Measurements from ENCODE around the gene ADCK2. TPM values are rescaled to one million over a fixed set of nuclear protein-coding genes. Genes with fewer than 3 reads are reported as not detected.
A peak's percentile ranks its signal among the peaks of the same experiment; 100 is the strongest.

Gene ADCK2
- total and polyA plus RNA-seq, 3 experiments from 2014 or later = 32.5 to 34.5 (median 34.2) TPM

- H3K4me1 Mint-ChIP-seq = peaks cover 8 to 12% (median 10%) of the 10 kb centered on the region in 3 donors
- H3K27ac Mint-ChIP-seq = no peak overlapping the region
- no peak overlapping the region for H3K4me3 Mint-ChIP-seq
- Histone ChIP-seq H3K4me1 (ENCODE audit: insufficient read depth, low read length) (peaks cover 8% of the 10 kb centered on the region), H3K4me3 (ENCODE audit: low read length) (no peak overlapping the region), H3K9me3 (ENCODE audit: low read length) (no peaks in the 10 kb centered on the region), H3K36me3 (ENCODE audit: insufficient read depth, low read length) (no peaks in the 10 kb centered on the region), H3K27me3 (ENCODE audit: insufficient read depth, low read length, poor library complexity, severe bottlenecking) (peaks cover 32% of the 10 kb centered on the region), H3K27ac (ENCODE audit: low read depth, low read length) (no peak overlapping the region)
- ChIA-PET CTCF (no interaction called here), POLR2A (no interaction called here)
- DNase-seq = no peak
- H3K27me3 Mint-ChIP-seq = peaks cover 42 to 61% of the 10 kb centered on the region in 2 donors
- H3K9me3 Mint-ChIP-seq = no peaks in the 10 kb centered on the region
- no peaks in the 10 kb centered on the region for H3K36me3 Mint-ChIP-seq
Observed at GRCh38 chr7:140635345-140635744, 37.4 kb upstream of the ADCK2 start.

DNA sequence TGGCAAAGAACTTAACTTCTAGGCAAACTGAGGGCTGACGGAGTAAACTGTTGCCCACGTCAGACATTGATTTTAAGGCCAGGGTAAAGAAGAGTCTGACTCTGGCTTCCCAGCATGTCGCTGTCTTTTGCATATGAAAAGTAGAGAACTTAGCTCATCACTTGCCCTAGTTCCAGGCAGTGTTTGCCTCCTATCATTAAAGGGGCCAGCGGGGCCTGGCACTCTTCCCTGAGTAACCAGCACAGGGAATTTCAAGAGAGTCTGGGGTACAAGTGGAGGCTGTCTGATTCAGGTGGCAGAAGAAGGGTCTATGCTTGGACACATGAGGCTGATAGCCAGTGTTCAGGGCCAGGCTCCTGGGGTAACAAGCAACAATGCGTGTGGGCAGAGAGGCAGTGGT lies 36.9 kb upstream of the ADCK2 start:
- Histone ChIP-seq H3K27me3 (ENCODE audit: insufficient read depth, low read length, poor library complexity, severe bottlenecking) (peaks cover 32% of the 10 kb centered on the region), H3K27ac (ENCODE audit: low read depth, low read length) (no peak overlapping the region), H3K4me3 (ENCODE audit: low read length) (no peak overlapping the region), H3K9me3 (ENCODE audit: low read length) (no peaks in the 10 kb centered on the region), H3K36me3 (ENCODE audit: insufficient read depth, low read length) (no peaks in the 10 kb centered on the region), H3K4me1 (ENCODE audit: insufficient read depth, low read length) (peaks cover 8% of the 10 kb centered on the region)
- DNase-seq = no peak
- POLR2A ChIA-PET = no interaction called here
- CTCF ChIA-PET = no interaction called here
- peaks cover 8 to 12% (median 10%) of the 10 kb centered on the region in 3 donors for H3K4me1 Mint-ChIP-seq
- peaks cover 42 to 60% of the 10 kb centered on the region in 2 donors for H3K27me3 Mint-ChIP-seq
- no peak overlapping the region for H3K4me3 Mint-ChIP-seq
- no peaks in the 10 kb centered on the region for H3K9me3 Mint-ChIP-seq
- no peaks in the 10 kb centered on the region for H3K36me3 Mint-ChIP-seq
- H3K27ac Mint-ChIP-seq = no peak overlapping the region

DNA sequence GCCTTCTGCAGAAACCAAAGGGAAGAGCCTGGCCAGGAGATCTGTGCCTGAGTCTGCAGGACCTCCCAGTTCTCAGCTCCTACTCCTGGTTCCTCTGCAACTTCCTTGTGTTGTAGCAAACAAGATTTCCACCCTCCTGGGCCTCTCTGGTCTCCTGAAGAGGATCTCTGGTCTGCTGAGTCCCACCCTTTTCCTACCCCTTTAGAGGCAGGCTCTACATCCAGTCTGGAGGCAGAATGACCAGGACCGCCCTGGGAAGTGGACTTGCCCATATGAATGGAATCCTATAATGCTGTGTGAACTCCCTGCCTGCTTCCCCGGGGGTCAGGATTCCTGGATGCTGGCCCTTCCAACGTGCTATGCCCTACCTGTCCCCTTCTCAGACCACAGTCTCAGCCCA lies 35.3 kb upstream of the ADCK2 start:
- Mint-ChIP-seq H3K9me3 (no peaks in the 10 kb centered on the region), H3K4me1 (peaks cover 10 to 22% (median 15%) of the 10 kb centered on the region in 3 donors), H3K4me3 (no peak overlapping the region), H3K27me3 (peaks cover 52 to 61% of the 10 kb centered on the region in 2 donors), H3K36me3 (no peaks in the 10 kb centered on the region), H3K27ac (no peak overlapping the region)
- H3K27me3 ChIP-seq (ENCODE audit: insufficient read depth, low read length, poor library complexity, severe bottlenecking) = peaks cover 41% of the 10 kb centered on the region
- H3K4me3 ChIP-seq (ENCODE audit: low read length) = no peak overlapping the region
- ChIA-PET POLR2A (no interaction called here), CTCF (no interaction called here)
- H3K36me3 ChIP-seq (ENCODE audit: insufficient read depth, low read length) = no peaks in the 10 kb centered on the region
- H3K4me1 ChIP-seq (ENCODE audit: insufficient read depth, low read length) = peaks cover 8% of the 10 kb centered on the region
- H3K27ac ChIP-seq (ENCODE audit: low read depth, low read length) = no peak overlapping the region
- no peak for DNase-seq
- no peaks in the 10 kb centered on the region for H3K9me3 ChIP-seq (ENCODE audit: low read length)

- no peaks in the 10 kb centered on the region for H3K9me3 ChIP-seq (ENCODE audit: low read length)
- no peak for DNase-seq
- peaks cover 8% of the 10 kb centered on the region for H3K4me1 ChIP-seq (ENCODE audit: insufficient read depth, low read length)
- CTCF ChIA-PET = no interaction called here
- no peak overlapping the region for H3K4me3 ChIP-seq (ENCODE audit: low read length)
- peaks cover 43% of the 10 kb centered on the region for H3K27me3 ChIP-seq (ENCODE audit: insufficient read depth, low read length, poor library complexity, severe bottlenecking)
- H3K27ac ChIP-seq (ENCODE audit: low read depth, low read length) = no peak overlapping the region
- H3K4me3 Mint-ChIP-seq = peak overlapping the region in 2 of 7 donors; percentile 13 to 71
- H3K36me3 Mint-ChIP-seq = no peaks in the 10 kb centered on the region
- H3K9me3 Mint-ChIP-seq = no peaks in the 10 kb centered on the region
- H3K27ac Mint-ChIP-seq = no peak overlapping the region
- H3K27me3 Mint-ChIP-seq = peaks cover 56 to 63% of the 10 kb centered on the region in 2 donors
- peaks cover 10 to 22% (median 15%) of the 10 kb centered on the region in 3 donors for H3K4me1 Mint-ChIP-seq
- H3K36me3 ChIP-seq (ENCODE audit: insufficient read depth, low read length) = no peaks in the 10 kb centered on the region
- POLR2A ChIA-PET = no interaction called here
Observed at GRCh38 chr7:140638173-140638791, 34.5 kb upstream of the ADCK2 start.

DNA sequence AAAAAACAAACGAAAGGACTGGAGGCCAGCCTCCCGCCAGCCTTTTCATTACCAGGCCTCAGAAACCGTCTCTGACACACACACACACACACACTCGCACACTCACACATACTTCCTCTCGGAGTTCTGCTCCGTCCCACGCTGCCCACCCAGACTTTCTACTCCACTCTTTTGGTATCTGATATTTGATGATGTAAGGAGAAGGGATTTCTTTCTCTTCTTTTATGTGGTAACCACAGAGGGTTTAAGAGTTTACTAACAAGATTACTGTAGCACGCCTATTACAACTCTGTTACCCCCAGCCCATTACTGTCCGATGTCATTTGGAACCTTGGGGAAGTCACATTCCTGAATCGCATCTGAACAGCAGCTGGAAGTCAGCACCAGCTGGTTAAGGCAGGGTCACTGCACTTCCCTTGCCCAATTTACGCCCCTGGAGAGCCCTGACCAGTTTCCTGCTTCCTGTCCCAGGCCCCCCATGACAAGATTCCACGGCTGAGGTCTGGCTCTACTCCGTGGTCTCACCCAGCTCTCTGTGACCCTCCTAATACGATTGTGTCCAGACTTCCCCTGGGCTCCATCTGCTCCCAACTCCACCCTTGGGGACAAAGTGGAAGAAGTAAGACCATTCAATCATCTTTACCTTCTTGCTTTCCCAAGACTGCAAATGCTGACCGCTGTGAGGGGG lies 33.2 kb upstream of the ADCK2 start:
- H3K27ac Mint-ChIP-seq = peak overlapping the region in 2 of 8 donors; percentile 11 to 70

DNA sequence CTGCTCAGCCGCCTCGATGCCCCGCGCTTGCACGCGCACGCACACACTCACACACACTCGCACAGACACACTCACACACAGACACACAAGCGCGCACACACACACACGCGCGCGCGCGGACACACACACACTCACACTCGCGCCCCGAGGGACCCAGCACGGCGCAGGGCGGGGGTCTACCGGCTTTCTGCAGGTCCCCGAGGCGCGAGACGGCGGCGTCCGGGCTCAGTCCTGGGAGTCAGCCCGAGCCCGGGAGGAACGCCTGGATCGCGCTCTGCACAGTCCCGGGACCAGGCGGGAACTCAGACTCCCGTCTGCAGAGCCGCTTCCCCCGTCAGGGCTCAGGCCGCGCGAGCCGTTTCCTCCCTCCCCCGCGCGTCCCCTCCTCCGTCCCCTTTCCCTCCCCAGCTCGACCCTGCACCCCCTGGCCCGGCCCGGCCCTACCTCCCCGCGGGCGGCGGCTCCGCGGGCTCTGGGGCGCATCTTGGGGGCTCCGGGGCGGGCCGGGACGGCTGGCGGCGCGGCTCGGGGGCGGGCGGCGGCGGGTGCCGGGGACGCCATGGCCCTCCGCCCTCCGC lies 32.6 kb upstream of the ADCK2 start:
- H3K27me3 Mint-ChIP-seq = peaks cover 62 to 70% of the 10 kb centered on the region in 2 donors
- H3K36me3 ChIP-seq (ENCODE audit: insufficient read depth, low read length) = no peaks in the 10 kb centered on the region
- no peak overlapping the region for H3K4me3 ChIP-seq (ENCODE audit: low read length)
- peaks cover 8% of the 10 kb centered on the region for H3K4me1 ChIP-seq (ENCODE audit: insufficient read depth, low read length)
- H3K36me3 Mint-ChIP-seq = peaks cover 0 to 3% (median 0%) of the 10 kb centered on the region in 3 donors
- peak in 1 of 5 donors; percentile 9 for DNase-seq
- H3K27me3 ChIP-seq (ENCODE audit: insufficient read depth, low read length, poor library complexity, severe bottlenecking) = peaks cover 45% of the 10 kb centered on the region
- ChIA-PET CTCF (interaction anchor here (1.9 kb wide), 1 partner anchor 9 kb away, joined by 4 read pairs; no protein-coding TSS in a partner anchor), POLR2A (no interaction called here)
- peak overlapping the region in 2 of 8 donors; percentile 11 to 70 for H3K27ac Mint-ChIP-seq
- peaks cover 10 to 22% (median 15%) of the 10 kb centered on the region in 3 donors for H3K4me1 Mint-ChIP-seq
- no peaks in the 10 kb centered on the region for H3K9me3 Mint-ChIP-seq
- H3K27ac ChIP-seq (ENCODE audit: low read depth, low read length) = no peak overlapping the region
- H3K4me3 Mint-ChIP-seq = peak overlapping the region; percentile 5 to 88 (median 84)
- no peaks in the 10 kb centered on the region for H3K9me3 ChIP-seq (ENCODE audit: low read length)

More for the DNA sequence above, 33.2 kb upstream of the ADCK2 start:
- Mint-ChIP-seq H3K4me1 (peaks cover 10 to 22% (median 15%) of the 10 kb centered on the region in 3 donors), H3K27me3 (peaks cover 56 to 68% of the 10 kb centered on the region in 2 donors), H3K9me3 (no peaks in the 10 kb centered on the region), H3K36me3 (peaks cover 0 to 3% (median 0%) of the 10 kb centered on the region in 3 donors), H3K4me3 (peak overlapping the region; percentile 5 to 88 (median 84))
- no peak for DNase-seq
- Histone ChIP-seq H3K9me3 (ENCODE audit: low read length) (no peaks in the 10 kb centered on the region), H3K36me3 (ENCODE audit: insufficient read depth, low read length) (no peaks in the 10 kb centered on the region), H3K4me3 (ENCODE audit: low read length) (no peak overlapping the region), H3K27ac (ENCODE audit: low read depth, low read length) (no peak overlapping the region), H3K27me3 (ENCODE audit: insufficient read depth, low read length, poor library complexity, severe bottlenecking) (peaks cover 45% of the 10 kb centered on the region), H3K4me1 (ENCODE audit: insufficient read depth, low read length) (peaks cover 8% of the 10 kb centered on the region)
- CTCF ChIA-PET = interaction anchor here (1.9 kb wide), 1 partner anchor 10 kb away, joined by 4 read pairs; no protein-coding TSS in a partner anchor
- POLR2A ChIA-PET = no interaction called here

GRCh38 chr7:140640727-140641523 lies 31.8 kb upstream of the ADCK2 start, which contains the start of gene DENND2A:
Gene DENND2A (minus strand): TSS chr7:140640813. CDS start chr7:140602397, 38,416 bp downstream.
- Histone ChIP-seq H3K36me3 (ENCODE audit: insufficient read depth, low read length) (no peaks in the 10 kb centered on the region), H3K27me3 (ENCODE audit: insufficient read depth, low read length, poor library complexity, severe bottlenecking) (peaks cover 41% of the 10 kb centered on the region), H3K27ac (ENCODE audit: low read depth, low read length) (no peak within 1 kb of the TSS), H3K4me1 (ENCODE audit: insufficient read depth, low read length) (peaks cover 8% of the 10 kb centered on the region), H3K4me3 (ENCODE audit: low read length) (no peak within 1 kb of the TSS), H3K9me3 (ENCODE audit: low read length) (no peaks in the 10 kb centered on the region)
- CTCF ChIA-PET = interaction anchor here (1.9 kb wide), 1 partner anchor 8 kb away, joined by 4 read pairs; no protein-coding TSS in a partner anchor
- Mint-ChIP-seq H3K27me3 (peaks cover 61 to 63% of the 10 kb centered on the region in 2 donors), H3K36me3 (peaks cover 0 to 3% (median 0%) of the 10 kb centered on the region in 3 donors), H3K9me3 (no peaks in the 10 kb centered on the region), H3K27ac (peak within 1 kb of the TSS in 2 of 8 donors; percentile 11 to 70), H3K4me3 (peak within 1 kb of the TSS; percentile 43 to 88 (median 84)), H3K4me1 (peaks cover 10 to 22% (median 15%) of the 10 kb centered on the region in 3 donors)
- DNase-seq = no peak
- POLR2A ChIA-PET = no interaction called here
